Activated T-cell treated with anti-CD3 and anti-CD28 coated beads, Interleukin-2, amount 50 U/mL, for 4 hours (primary cell): ENCODE data around the gene GSTO2. TPM values are rescaled to one million over a fixed set of nuclear protein-coding genes. Genes with fewer than 3 reads are reported as not detected.
"Not testable (repeated sequence)": the region's sequence is repeated elsewhere in the genome, so short reads cannot be mapped to it uniquely, and the experiment has no call there.

Experiments used
- ATAC-seq, 2 donors: fragments of 200-7000 bp; cut with Tn5 transposase; one replicate each; pipeline ENCODE4 v1.10.0; 2021
- DNase-seq: peaks from one replicate; pipeline ENCODE4 v3.0.0-alpha.2; 2020
- H3K27me3 Mint-ChIP-seq: one replicate; pipeline ENCODE4 v1.8.0; 2021; ENCODE audit warnings: low read depth, mixed read lengths
- H3K36me3 Mint-ChIP-seq: one replicate; pipeline ENCODE4 v1.8.0; 2022; ENCODE audit warnings: mixed read lengths; ENCODE audit not compliant: insufficient read depth
- H3K4me1 Mint-ChIP-seq: one replicate; pipeline ENCODE4 v1.8.0; 2021; ENCODE audit warnings: low read depth, mixed read lengths
- H3K4me3 Mint-ChIP-seq: one replicate; pipeline ENCODE4 v1.8.0; 2021; ENCODE audit warnings: mild to moderate bottlenecking, moderate library complexity, mixed read lengths
- H3K9me3 Mint-ChIP-seq: one replicate; pipeline ENCODE4 v1.8.0; 2021; ENCODE audit warnings: mixed read lengths
- total RNA-seq, 3 donors: library from RNA; stranded (reverse); gene quantifications; one replicate each; pipeline ENCODE4 v1.2.1, GENCODE V29; 2021

Gene GSTO2
- 1 to 10 TPM in 1 of 3 donors, under 1 TPM in 2; 0.33 to 1.1 (median 0.73) TPM for total RNA-seq

- no peaks in the 10 kb centered on the region for H3K27me3 Mint-ChIP-seq
- DNase-seq = peak; percentile 94
- ATAC-seq = peak; percentile 92 to 94
- peak within 1 kb of the TSS; percentile 87 for H3K4me3 Mint-ChIP-seq
- no peaks in the 10 kb centered on the region for H3K9me3 Mint-ChIP-seq
- peaks cover 34% of the 10 kb centered on the region for H3K36me3 Mint-ChIP-seq
- H3K4me1 Mint-ChIP-seq = peaks cover 37% of the 10 kb centered on the region
These were observed at the start of gene GSTO2 for GRCh38 chr10:104268713-104269645. Gene GSTO2, plus strand, starts transcription at chr10:104269184. Its CDS starts 5,732 bp downstream, at chr10:104274916.

- Mint-ChIP-seq H3K27me3 (peaks cover 17% of the 10 kb centered on the region), H3K9me3 (no peaks in the 10 kb centered on the region), H3K36me3 (no peaks in the 10 kb centered on the region), H3K4me3 (no peak overlapping the region), H3K4me1 (no peaks in the 10 kb centered on the region)
- DNase-seq (no peak), ATAC-seq (no peak)
These were observed 48.5 kb upstream of the GSTO2 start for GRCh38 chr10:104220522-104220921.

- ATAC-seq = no peak
- H3K36me3 Mint-ChIP-seq = no peaks in the 10 kb centered on the region
- H3K4me1 Mint-ChIP-seq = no peaks in the 10 kb centered on the region
- no peaks in the 10 kb centered on the region for H3K9me3 Mint-ChIP-seq
- no peak for DNase-seq
- H3K27me3 Mint-ChIP-seq = peaks cover 17% of the 10 kb centered on the region
- no peak overlapping the region for H3K4me3 Mint-ChIP-seq
These were observed 45.7 kb upstream of the GSTO2 start for GRCh38 chr10:104223304-104223703.

GRCh38 chr10:104230490-104230889 lies 38.5 kb upstream of the GSTO2 start:
- H3K4me3 Mint-ChIP-seq = no peak overlapping the region

GRCh38 chr10:104231784-104232612 lies 37.0 kb upstream of the GSTO2 start, which contains the start of gene CFAP43:
Gene CFAP43, minus strand, starts transcription at chr10:104232364. Its CDS starts 118 bp downstream, at chr10:104232246.
- peak; percentile 100 for DNase-seq
- Mint-ChIP-seq H3K4me3 (peak within 1 kb of the TSS; percentile 82), H3K9me3 (peaks cover 6% of the 10 kb centered on the region), H3K36me3 (no peaks in the 10 kb centered on the region), H3K4me1 (peaks cover 8% of the 10 kb centered on the region), H3K27me3 (peaks cover 25% of the 10 kb centered on the region)
- ATAC-seq = peak; percentile 100

More at GRCh38 chr10:104230490-104230889, 38.5 kb upstream of the GSTO2 start:
- H3K27me3 Mint-ChIP-seq = peaks cover 13% of the 10 kb centered on the region
- H3K4me1 Mint-ChIP-seq = peaks cover 8% of the 10 kb centered on the region
- DNase-seq (no peak), ATAC-seq (no peak)
- H3K36me3 Mint-ChIP-seq = no peaks in the 10 kb centered on the region
- H3K9me3 Mint-ChIP-seq = no peaks in the 10 kb centered on the region

- no peak for DNase-seq
These were observed 36.3 kb upstream of the GSTO2 start for GRCh38 chr10:104232613-104233102.

GRCh38 chr10:104233817-104234216 lies 35.2 kb upstream of the GSTO2 start:
- H3K4me3 Mint-ChIP-seq = peak overlapping the region; percentile 46
- H3K36me3 Mint-ChIP-seq = no peaks in the 10 kb centered on the region
- H3K9me3 Mint-ChIP-seq = peaks cover 6% of the 10 kb centered on the region
- peaks cover 8% of the 10 kb centered on the region for H3K4me1 Mint-ChIP-seq
- no peak for ATAC-seq
- H3K27me3 Mint-ChIP-seq = peaks cover 31% of the 10 kb centered on the region
- no peak for DNase-seq

More at GRCh38 chr10:104232613-104233102, 36.3 kb upstream of the GSTO2 start:
- Mint-ChIP-seq H3K4me3 (peak overlapping the region; percentile 82), H3K36me3 (no peaks in the 10 kb centered on the region), H3K4me1 (peaks cover 8% of the 10 kb centered on the region), H3K9me3 (peaks cover 6% of the 10 kb centered on the region), H3K27me3 (peaks cover 32% of the 10 kb centered on the region)
- ATAC-seq = peak; percentile 19 to 35

- DNase-seq (no peak), ATAC-seq (no peak)
- no peak overlapping the region for H3K4me3 Mint-ChIP-seq
- H3K36me3 Mint-ChIP-seq = no peaks in the 10 kb centered on the region
- H3K9me3 Mint-ChIP-seq = peaks cover 6% of the 10 kb centered on the region
- peaks cover 40% of the 10 kb centered on the region for H3K27me3 Mint-ChIP-seq
- peaks cover 8% of the 10 kb centered on the region for H3K4me1 Mint-ChIP-seq
These were observed 34.0 kb upstream of the GSTO2 start for GRCh38 chr10:104234934-104235333.

- Mint-ChIP-seq H3K27me3 (peaks cover 43% of the 10 kb centered on the region), H3K36me3 (no peaks in the 10 kb centered on the region), H3K4me3 (no peak overlapping the region), H3K4me1 (peaks cover 8% of the 10 kb centered on the region), H3K9me3 (peaks cover 6% of the 10 kb centered on the region)
- no peak for ATAC-seq
- no peak for DNase-seq
These were observed 33.2 kb upstream of the GSTO2 start for GRCh38 chr10:104235801-104236200.

- H3K36me3 Mint-ChIP-seq = no peaks in the 10 kb centered on the region
- no peaks in the 10 kb centered on the region for H3K4me1 Mint-ChIP-seq
- no peak for ATAC-seq
- no peak overlapping the region for H3K4me3 Mint-ChIP-seq
- H3K27me3 Mint-ChIP-seq = peaks cover 44% of the 10 kb centered on the region
- H3K9me3 Mint-ChIP-seq = peaks cover 6% of the 10 kb centered on the region
- DNase-seq = no peak
These were observed 28.9 kb upstream of the GSTO2 start for GRCh38 chr10:104240078-104240477.

GRCh38 chr10:104242545-104242944 lies 26.4 kb upstream of the GSTO2 start:
- Mint-ChIP-seq H3K4me3 (no peak overlapping the region), H3K27me3 (peaks cover 27% of the 10 kb centered on the region), H3K36me3 (no peaks in the 10 kb centered on the region), H3K4me1 (no peaks in the 10 kb centered on the region), H3K9me3 (no peaks in the 10 kb centered on the region)
- ATAC-seq (no peak), DNase-seq (no peak)

- H3K9me3 Mint-ChIP-seq, DNase-seq, H3K4me3 Mint-ChIP-seq, H3K36me3 Mint-ChIP-seq, ATAC-seq, H3K4me1 Mint-ChIP-seq: not testable (repeated sequence)
- H3K27me3 Mint-ChIP-seq = peaks cover 26% of the 10 kb centered on the region
These were observed 26.0 kb upstream of the GSTO2 start for GRCh38 chr10:104243009-104243408.

- DNase-seq = no peak
- ATAC-seq = no peak
- H3K9me3 Mint-ChIP-seq = no peaks in the 10 kb centered on the region
- no peaks in the 10 kb centered on the region for H3K4me1 Mint-ChIP-seq
- H3K27me3 Mint-ChIP-seq = peaks cover 26% of the 10 kb centered on the region
- H3K36me3 Mint-ChIP-seq = no peaks in the 10 kb centered on the region
- H3K4me3 Mint-ChIP-seq = no peak overlapping the region
These were observed 25.5 kb upstream of the GSTO2 start for GRCh38 chr10:104243512-104243911.

GRCh38 chr10:104245066-104245632 lies 23.8 kb upstream of the GSTO2 start:
- Mint-ChIP-seq H3K36me3 (no peaks in the 10 kb centered on the region), H3K9me3 (no peaks in the 10 kb centered on the region), H3K4me3 (no peak overlapping the region), H3K27me3 (peaks cover 14% of the 10 kb centered on the region), H3K4me1 (no peaks in the 10 kb centered on the region)
- DNase-seq (no peak), ATAC-seq (no peak)
